Prostate gland (tissue), 2 donors: ENCODE results near the gene SAXO1. TPM values are rescaled to one million over a fixed set of nuclear protein-coding genes. Genes with fewer than 3 reads are reported as not detected.
"Not testable (repeated sequence)": the region's sequence is repeated elsewhere in the genome, so short reads cannot be mapped to it uniquely, and the experiment has no call there.

Experiments used
- DNase-seq: peaks from one replicate; pipeline ENCODE4 v3.0.0-alpha.2; 2019; ENCODE audit warnings: low spot score
- H3K27ac ChIP-seq, 2 donors: fragments of 200-600 bp; sonication (generic); 2 replicates each; pipeline ENCODE4 v1.5.1; 2017 to 2019
- H3K27me3 ChIP-seq: fragments of 200-600 bp; sonication (generic); replicated peaks from 2 replicates; pipeline ENCODE4 v1.5.1; 2019; ENCODE audit not compliant: insufficient read depth
- H3K36me3 ChIP-seq, 2 donors: fragments of 200-600 bp; sonication (generic); 1 replicate in 1 of 2; 2 replicates in 1 of 2; pipeline versions ENCODE4 v1.5.1 to v1.8.1; 2017 to 2019
- H3K4me1 ChIP-seq: fragments of 200-600 bp; sonication (generic); replicated peaks from 2 replicates; pipeline ENCODE4 v1.5.1; 2019
- H3K4me3 ChIP-seq, 2 donors: fragments of 200-600 bp; sonication (generic); 2 replicates each; pipeline ENCODE4 v1.5.1; 2017 to 2019
- H3K9me3 ChIP-seq: fragments of 200-600 bp; sonication (generic); 2 replicates; pipeline ENCODE4 v1.5.1; 2017
- CTCF ChIP-seq, 4 experiments: fragments of 200-600 bp in 2 of 4; fragments of 450-650 bp in 2 of 4; sonication (generic) in 2 of 4; IDR thresholded peaks; 1 replicate in 3 of 4; 2 replicates in 1 of 4; pipeline ENCODE4 v1.5.1; 2016 to 2019; ENCODE audit warnings: antibody characterized with exemption in 4 of 4, mild to moderate bottlenecking in 2 of 4, moderate library complexity in 2 of 4
- POLR2A ChIP-seq: fragments of 450-650 bp; IDR thresholded peaks from one replicate; pipeline ENCODE4 v1.6.1; 2016; ENCODE audit warnings: antibody characterized with exemption, mild to moderate bottlenecking
- POLR2AphosphoS5 ChIP-seq: sonication (generic); formaldehyde crosslinking; IDR thresholded peaks from one replicate; pipeline ENCODE4 v1.6.1; 2017; ENCODE audit warnings: antibody characterized with exemption
- WGBS: methylation state at CpG from one replicate; pipeline ENCODE4 v1.1.5; 2018; 5-methylcytosine and 5-hydroxymethylcytosine counted together
- intact Hi-C: fragments of 100-400 bp; cut with DNase I; formaldehyde crosslinking; loops from one replicate; pipeline ENCODE4 v1.14.2; 2022
- total RNA-seq, 2 donors: library from RNA; depleted of rRNA; stranded (reverse); fragments of >200 nt; gene quantifications; one replicate each; pipeline ENCODE4 v1.1.0, GENCODE V29; 2016

SAXO1 gene
- total RNA-seq, 2 donors from 2014 or later = 0.36 to 6.1 TPM

GRCh38 chr9:18936094-18936871, 96.7 kb downstream of the SAXO1 start:
- DNase-seq = no peak
- H3K4me3 ChIP-seq = no peak overlapping the region
- H3K36me3 ChIP-seq = no peaks in the 10 kb centered on the region
- intact Hi-C loops = no loop called here
- no peaks in the 10 kb centered on the region for H3K9me3 ChIP-seq
- TF ChIP-seq CTCF (IDR thresholded peaks at IDR 0.05) (no peak), POLR2AphosphoS5 (no peak), POLR2A (no peak)
- 72% methylated on average over 7 of the region's 7 CpGs for WGBS
- no peaks in the 10 kb centered on the region for H3K27me3 ChIP-seq
- no peak overlapping the region for H3K27ac ChIP-seq
- H3K4me1 ChIP-seq = no peaks in the 10 kb centered on the region

GRCh38 chr9:18935541-18935940, 97.5 kb downstream of the SAXO1 start:
- 80% methylated on average over 2 of the region's 2 CpGs for WGBS
- no peaks in the 10 kb centered on the region for H3K36me3 ChIP-seq
- no peak overlapping the region for H3K4me3 ChIP-seq
- no peak for DNase-seq
- no peaks in the 10 kb centered on the region for H3K27me3 ChIP-seq
- H3K9me3 ChIP-seq = no peaks in the 10 kb centered on the region
- intact Hi-C loops = no loop called here
- TF ChIP-seq POLR2A (no peak), POLR2AphosphoS5 (no peak), CTCF (IDR thresholded peaks at IDR 0.05) (no peak)
- no peaks in the 10 kb centered on the region for H3K4me1 ChIP-seq
- no peak overlapping the region for H3K27ac ChIP-seq

GRCh38 chr9:18930611-18931010, 102.4 kb downstream of the SAXO1 start:
- DNase-seq, H3K27me3 ChIP-seq, H3K4me3 ChIP-seq, H3K4me1 ChIP-seq, H3K9me3 ChIP-seq, H3K27ac ChIP-seq, H3K36me3 ChIP-seq, intact Hi-C loops: not testable (repeated sequence)
- WGBS = 89% methylated on average over 13 of the region's 13 CpGs

- no peak for TF ChIP-seq POLR2AphosphoS5
- TF ChIP-seq POLR2A = no peak
- no peak for TF ChIP-seq CTCF (IDR thresholded peaks at IDR 0.05)
- 75% methylated on average over 7 of the region's 7 CpGs for WGBS
- intact Hi-C loops = no loop called here
Measured at GRCh38 chr9:18928711-18929110, 104.3 kb downstream of the SAXO1 start.

GRCh38 chr9:18926513-18926912, 106.5 kb downstream of the SAXO1 start:
- TF ChIP-seq POLR2AphosphoS5 (no peak), CTCF (IDR thresholded peaks at IDR 0.05) (no peak), POLR2A (no peak)
- Histone ChIP-seq H3K4me3 (no peak overlapping the region), H3K27ac (no peak overlapping the region), H3K36me3 (no peaks in the 10 kb centered on the region), H3K4me1 (no peaks in the 10 kb centered on the region), H3K27me3 (no peaks in the 10 kb centered on the region), H3K9me3 (no peaks in the 10 kb centered on the region)
- intact Hi-C loops = no loop called here
- DNase-seq = no peak
- 92% methylated on average over 3 of the region's 3 CpGs for WGBS

More at GRCh38 chr9:18928711-18929110, 104.3 kb downstream of the SAXO1 start:
- no peaks in the 10 kb centered on the region for H3K4me1 ChIP-seq
- H3K27ac ChIP-seq = no peak overlapping the region
- no peak for DNase-seq
- H3K4me3 ChIP-seq = no peak overlapping the region
- no peaks in the 10 kb centered on the region for H3K36me3 ChIP-seq
- H3K9me3 ChIP-seq = no peaks in the 10 kb centered on the region
- no peaks in the 10 kb centered on the region for H3K27me3 ChIP-seq
